T-helper 9 cell (primary cell): Measurements from ENCODE around the gene GINS2.

Experiments used
- DNase-seq: peaks from one replicate; pipeline ENCODE4 v3.0.0-alpha.2; 2020

The GINS2 gene

GRCh38 chr16:85637808-85638647 lies 50.7 kb downstream of the GINS2 start:
- no peak for DNase-seq

GRCh38 chr16:85637061-85637807 lies 51.5 kb downstream of the GINS2 start:
- DNase-seq: no peak

DNA sequence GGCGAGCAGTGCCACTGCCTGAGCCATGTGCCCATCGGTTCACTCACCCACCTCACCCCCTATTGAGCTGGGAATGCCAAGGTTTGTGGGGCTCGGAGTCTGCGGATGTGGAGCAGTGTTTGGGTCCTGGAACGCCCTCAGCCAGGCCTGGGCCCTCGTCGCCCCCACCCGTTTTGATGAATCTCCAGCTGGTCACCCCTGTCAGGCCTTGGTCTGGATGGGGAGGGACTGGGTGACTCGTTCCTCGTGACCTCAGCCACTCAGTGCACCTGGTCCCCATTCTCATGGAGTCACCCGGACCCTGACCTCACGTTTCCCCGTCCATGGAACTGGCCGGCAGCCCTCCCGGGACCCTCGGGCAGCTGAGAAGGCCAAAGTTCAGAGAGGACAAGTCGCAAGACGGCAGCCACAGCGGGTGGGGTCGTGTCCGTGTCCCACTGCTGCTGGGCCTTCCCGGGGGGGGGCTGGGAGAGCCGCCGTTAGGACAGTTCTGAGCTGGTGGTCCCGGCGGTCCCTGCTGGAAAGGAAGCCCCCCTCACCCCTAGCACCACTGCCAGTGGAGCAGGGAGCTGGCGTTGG lies 52.4 kb downstream of the GINS2 start:
- no peak for DNase-seq

DNA sequence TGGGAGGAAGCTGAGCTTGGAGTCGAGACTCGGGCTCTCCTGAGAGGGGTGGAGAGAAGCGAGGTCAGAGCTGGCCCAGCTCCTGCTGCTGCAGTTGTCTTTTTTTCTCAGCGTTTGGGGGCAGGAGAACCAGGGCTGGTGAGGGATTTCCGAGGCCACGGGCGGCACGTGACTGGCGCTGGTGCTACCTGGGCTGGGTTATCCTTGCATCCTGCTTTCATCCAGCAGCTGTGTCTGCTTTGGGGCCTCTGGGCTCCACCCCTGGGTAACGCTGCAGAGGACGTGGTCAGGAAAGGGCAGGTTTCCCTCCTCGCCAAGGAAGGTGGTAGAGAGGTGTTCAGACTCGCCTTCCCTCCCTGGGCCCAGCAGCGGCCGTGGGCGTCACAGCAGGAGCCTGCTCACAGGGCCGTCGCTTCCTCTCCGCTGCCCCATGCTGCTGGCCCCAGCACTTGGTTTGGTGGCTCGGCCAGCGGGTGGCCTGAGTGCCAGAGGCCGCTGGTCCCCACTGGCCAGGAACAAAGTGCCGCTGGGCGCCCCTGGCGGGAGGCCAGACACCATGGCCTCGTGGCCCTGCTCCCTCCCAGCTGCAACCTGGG lies 53.1 kb downstream of the GINS2 start:
- no peak for DNase-seq

DNA sequence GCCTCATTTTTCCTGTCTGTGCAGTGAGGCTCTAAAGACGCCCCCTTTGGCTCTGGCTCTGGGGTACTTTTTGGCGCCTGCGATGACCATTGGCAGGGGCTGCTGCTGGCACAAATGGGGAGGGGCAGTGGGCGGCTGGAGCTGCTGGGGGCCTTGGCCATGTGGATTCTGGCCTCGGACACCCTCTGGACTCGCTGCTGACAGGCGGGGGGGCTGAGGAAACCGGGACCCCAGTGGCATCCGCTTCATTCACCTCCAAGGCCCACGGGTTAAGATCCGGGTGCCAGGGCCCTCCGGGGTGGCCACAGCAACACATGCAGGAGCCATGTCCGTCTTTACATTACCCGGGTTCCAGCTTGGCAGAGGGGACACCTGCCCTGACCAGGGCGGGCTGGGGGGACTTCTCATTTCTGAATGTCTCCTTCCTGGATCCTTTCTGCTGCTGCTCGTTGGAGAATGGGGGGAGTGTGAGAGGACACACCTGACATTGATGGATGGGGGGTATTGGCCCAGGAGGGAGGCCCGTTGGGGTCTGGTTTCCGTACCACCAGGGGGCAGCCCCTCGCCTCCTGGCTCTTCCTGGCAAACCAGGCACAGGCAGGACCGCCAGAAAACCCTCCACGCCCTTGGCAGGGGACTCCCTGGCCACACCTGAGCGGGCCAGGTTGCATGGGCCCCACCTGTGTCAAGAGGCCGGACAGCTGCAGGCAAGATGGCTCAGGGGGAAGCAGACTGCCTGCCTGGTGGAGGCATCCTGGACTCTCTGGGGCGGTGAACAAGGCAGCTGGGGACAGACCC lies 53.8 kb downstream of the GINS2 start:
- DNase-seq: no peak

GRCh38 chr16:85633888-85634287 lies 54.9 kb downstream of the GINS2 start:
- no peak for DNase-seq

- no peak for DNase-seq
Observed at GRCh38 chr16:85633438-85633743, 55.4 kb downstream of the GINS2 start.

GRCh38 chr16:85632709-85633437 lies 55.9 kb downstream of the GINS2 start:
- no peak for DNase-seq

DNA sequence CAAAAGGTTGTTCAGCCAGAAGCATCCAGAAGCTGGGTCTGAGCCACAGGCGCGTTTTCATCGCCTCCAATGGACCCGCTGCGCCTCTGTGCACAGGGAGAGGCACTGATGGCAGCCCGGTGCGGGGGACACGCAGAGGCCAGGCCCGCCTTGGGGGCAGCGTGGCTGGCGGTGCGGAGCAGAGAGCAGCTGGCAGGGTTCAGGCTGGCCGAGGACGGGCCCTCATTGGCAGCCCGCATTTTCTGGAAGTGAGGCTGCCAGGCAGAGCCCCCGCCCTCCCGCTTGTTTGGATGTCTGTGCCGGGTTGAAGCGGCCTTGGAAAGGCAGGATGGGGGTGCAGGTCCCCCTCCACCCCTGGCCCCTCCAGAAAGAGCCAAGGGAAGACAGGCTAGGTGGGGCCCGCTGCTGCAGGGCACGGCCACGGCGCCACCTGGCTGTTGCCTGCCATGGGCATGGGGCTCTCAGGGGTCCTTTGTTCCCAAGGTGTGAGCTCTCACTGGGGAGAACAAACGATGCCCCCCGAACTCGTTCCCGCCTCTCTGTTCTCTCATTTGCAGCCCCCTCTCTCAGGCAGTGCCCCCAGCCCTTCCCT lies 56.9 kb downstream of the GINS2 start:
- no peak for DNase-seq

- DNase-seq: no peak
Observed at GRCh38 chr16:85631230-85631629, 57.5 kb downstream of the GINS2 start.

GRCh38 chr16:85629853-85630252 lies 58.9 kb downstream of the GINS2 start:
- DNase-seq: no peak

- DNase-seq: no peak
Observed at GRCh38 chr16:85629326-85629725, 59.4 kb downstream of the GINS2 start.

DNA sequence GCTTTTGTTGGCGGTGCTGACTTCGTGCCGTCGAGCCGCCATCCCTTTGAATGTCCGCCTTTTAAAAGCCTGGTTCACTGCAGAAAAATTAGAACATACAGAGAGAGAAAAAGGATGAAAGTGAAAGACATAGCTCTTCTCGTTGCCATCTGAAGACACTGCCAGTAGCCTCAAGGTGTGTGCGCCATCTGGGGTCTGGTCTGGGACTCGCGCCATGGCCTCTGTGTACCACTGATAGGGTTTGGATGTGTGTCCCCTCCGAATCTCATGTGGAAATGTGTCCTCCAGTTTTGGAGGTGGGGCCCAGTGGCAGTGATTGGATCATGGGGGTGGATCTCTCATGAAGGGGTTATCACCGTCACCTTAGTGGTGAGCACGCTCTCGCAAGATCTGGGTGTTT lies 60.1 kb downstream of the GINS2 start:
- no peak for DNase-seq

GRCh38 chr16:85628265-85628556 lies 60.5 kb downstream of the GINS2 start:
- no peak for DNase-seq

- no peak for DNase-seq
Observed at GRCh38 chr16:85627526-85628264, 61.1 kb downstream of the GINS2 start.

- DNase-seq: no peak
Observed at GRCh38 chr16:85627089-85627488, 61.7 kb downstream of the GINS2 start.
